ENCODE data around the gene LACTBL1.
"Not testable (repeated sequence)": the region's sequence is repeated elsewhere in the genome, so short reads cannot be mapped to it uniquely, and the experiment has no call there.

Gene LACTBL1

DNA sequence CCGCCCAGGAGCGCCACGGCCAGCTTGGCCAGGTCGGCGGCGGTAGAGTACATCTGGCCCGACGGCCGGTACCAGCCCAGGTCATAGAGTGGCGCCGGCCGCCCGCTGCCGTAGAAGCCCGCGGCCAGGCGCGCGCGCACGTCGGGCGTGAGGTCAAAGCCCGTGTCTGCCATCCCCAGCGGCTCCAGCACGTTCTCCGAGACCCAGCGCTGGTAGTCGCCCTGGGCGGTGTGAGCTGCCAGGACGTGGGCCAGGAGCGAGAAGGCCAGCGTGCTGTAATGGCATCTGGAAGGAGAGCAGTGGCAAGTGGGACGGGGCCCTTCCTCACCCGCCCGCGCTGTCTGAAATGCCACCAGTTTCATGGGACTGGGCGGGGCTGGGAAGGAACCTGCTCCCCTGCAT lies 18.9 kb downstream of the LACTBL1 start:
- no peak overlapping the region for H3K4me3 ChIP-seq (ENCODE audit: low read depth, low read length)
- TF ChIP-seq, protein P1, sequence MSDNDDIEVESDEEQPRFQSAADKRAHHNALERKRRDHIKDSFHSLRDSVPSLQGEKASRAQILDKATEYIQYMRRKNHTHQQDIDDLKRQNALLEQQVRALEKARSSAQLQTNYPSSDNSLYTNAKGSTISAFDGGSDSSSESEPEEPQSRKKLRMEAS (IDR thresholded peaks at IDR 0.05; ENCODE audit: low read depth, low read length), result no peak
- TF ChIP-seq POLR2A (IDR thresholded peaks at IDR 0.05; ENCODE audit: extremely low read depth, insufficient read length) (no peak), MYC (IDR thresholded peaks at IDR 0.05; ENCODE audit: low read depth, low read length) (no peak)
- TF ChIP-seq, protein P2, sequence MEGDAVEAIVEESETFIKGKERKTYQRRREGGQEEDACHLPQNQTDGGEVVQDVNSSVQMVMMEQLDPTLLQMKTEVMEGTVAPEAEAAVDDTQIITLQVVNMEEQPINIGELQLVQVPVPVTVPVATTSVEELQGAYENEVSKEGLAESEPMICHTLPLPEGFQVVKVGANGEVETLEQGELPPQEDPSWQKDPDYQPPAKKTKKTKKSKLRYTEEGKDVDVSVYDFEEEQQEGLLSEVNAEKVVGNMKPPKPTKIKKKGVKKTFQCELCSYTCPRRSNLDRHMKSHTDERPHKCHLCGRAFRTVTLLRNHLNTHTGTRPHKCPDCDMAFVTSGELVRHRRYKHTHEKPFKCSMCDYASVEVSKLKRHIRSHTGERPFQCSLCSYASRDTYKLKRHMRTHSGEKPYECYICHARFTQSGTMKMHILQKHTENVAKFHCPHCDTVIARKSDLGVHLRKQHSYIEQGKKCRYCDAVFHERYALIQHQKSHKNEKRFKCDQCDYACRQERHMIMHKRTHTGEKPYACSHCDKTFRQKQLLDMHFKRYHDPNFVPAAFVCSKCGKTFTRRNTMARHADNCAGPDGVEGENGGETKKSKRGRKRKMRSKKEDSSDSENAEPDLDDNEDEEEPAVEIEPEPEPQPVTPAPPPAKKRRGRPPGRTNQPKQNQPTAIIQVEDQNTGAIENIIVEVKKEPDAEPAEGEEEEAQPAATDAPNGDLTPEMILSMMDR (IDR thresholded peaks at IDR 0.05; ENCODE audit: low read depth, low read length), result no peak
- no peak for DNase-seq (ENCODE audit: low read depth)

DNA sequence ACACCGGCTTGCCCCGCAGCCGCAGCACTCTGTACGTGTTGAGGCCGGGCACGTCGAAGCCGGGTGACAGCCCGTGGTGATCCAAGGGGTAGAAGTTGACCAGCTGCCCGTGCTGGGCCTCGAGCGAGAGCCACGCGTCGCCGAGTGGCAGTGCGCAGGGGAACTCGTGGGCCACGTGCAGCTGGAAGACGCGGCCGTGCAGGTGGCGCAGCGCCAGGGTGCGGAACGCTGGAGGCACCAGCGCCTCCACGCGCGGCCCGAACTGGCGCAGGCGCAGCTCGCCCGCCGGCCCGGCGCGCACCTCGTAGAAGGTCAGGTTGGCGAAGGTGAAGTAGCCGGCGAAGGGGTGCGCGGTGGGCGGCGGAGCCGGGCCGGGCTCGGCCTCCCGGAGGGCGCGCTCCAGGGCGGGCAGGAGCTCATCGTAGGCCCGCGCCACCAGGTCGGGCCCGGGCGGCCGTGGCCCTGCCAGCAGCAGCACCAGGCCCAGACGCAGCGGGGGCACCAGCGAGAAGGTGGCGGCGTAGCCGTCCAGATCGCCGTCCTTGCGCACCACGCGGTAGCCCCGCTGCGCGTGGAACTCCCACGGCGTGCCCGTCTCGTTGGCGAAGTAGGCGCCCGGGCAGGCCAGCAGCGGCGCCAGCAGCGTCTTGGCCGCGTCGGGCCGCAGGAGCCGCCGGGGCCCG lies 19.5 kb downstream of the LACTBL1 start:
- TF ChIP-seq, protein P2 (IDR thresholded peaks at IDR 0.05; ENCODE audit: low read depth, low read length), result no peak
- no peak for TF ChIP-seq POLR2A (IDR thresholded peaks at IDR 0.05; ENCODE audit: extremely low read depth, insufficient read length)
- TF ChIP-seq, protein P1 (IDR thresholded peaks at IDR 0.05; ENCODE audit: low read depth, low read length), result no peak
- TF ChIP-seq MYC (IDR thresholded peaks at IDR 0.05; ENCODE audit: low read depth, low read length), result no peak
- DNase-seq (ENCODE audit: low read depth), result no peak
- no peak overlapping the region for H3K4me3 ChIP-seq (ENCODE audit: low read depth, low read length)

DNA sequence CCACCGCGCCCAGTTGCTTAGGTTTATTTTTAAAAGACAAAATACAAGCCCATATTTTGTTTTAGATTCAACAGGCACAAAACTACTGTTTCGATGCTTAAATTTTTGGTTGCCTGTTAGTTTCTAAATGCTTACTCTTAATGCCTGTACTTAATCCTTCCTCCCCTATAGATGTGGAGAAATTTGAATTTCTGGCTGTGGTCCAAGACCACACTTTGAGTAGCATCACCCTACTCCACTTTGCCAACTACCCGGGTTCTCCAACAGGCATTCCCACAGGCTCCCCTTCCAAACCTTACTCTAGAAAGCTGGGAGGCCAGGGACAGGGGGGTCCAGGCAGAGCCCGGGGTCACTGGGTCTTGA lies 20.0 kb downstream of the LACTBL1 start:
- TF ChIP-seq, protein P1 (IDR thresholded peaks at IDR 0.05; ENCODE audit: low read depth, low read length), result no peak
- no peak for TF ChIP-seq POLR2A (IDR thresholded peaks at IDR 0.05; ENCODE audit: extremely low read depth, insufficient read length)
- TF ChIP-seq MYC (IDR thresholded peaks at IDR 0.05; ENCODE audit: low read depth, low read length), result no peak
- TF ChIP-seq, protein P2 (IDR thresholded peaks at IDR 0.05; ENCODE audit: low read depth, low read length), result no peak
- DNase-seq (ENCODE audit: low read depth), result no peak
- H3K4me3 ChIP-seq (ENCODE audit: low read depth, low read length), result no peak overlapping the region

DNA sequence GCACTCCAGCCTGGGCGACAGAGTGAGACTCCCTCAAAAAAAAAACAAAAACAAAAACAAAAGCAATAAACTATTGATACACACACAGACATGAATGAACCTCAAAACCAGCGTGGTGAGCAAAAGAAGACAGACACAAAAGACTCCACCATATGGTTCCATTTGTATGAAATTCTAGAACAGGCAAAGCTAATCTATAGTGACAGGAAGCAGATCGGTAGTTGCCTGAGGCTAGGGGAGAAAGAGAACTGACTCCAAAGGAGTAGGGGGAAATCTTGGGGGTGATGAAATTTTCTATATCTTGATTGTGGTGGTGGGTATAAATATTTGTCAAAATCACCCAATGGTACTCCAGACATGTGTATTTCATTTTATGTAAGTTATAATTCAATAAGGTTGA lies 20.9 kb downstream of the LACTBL1 start:
- H3K4me3 ChIP-seq (ENCODE audit: low read depth, low read length), result no peak overlapping the region
- no peak for DNase-seq (ENCODE audit: low read depth)
- TF ChIP-seq, protein P2 (IDR thresholded peaks at IDR 0.05; ENCODE audit: low read depth, low read length), result no peak
- TF ChIP-seq MYC (IDR thresholded peaks at IDR 0.05; ENCODE audit: low read depth, low read length), result no peak
- no peak for TF ChIP-seq POLR2A (IDR thresholded peaks at IDR 0.05; ENCODE audit: extremely low read depth, insufficient read length)
- TF ChIP-seq, protein P1 (IDR thresholded peaks at IDR 0.05; ENCODE audit: low read depth, low read length), result no peak

DNA sequence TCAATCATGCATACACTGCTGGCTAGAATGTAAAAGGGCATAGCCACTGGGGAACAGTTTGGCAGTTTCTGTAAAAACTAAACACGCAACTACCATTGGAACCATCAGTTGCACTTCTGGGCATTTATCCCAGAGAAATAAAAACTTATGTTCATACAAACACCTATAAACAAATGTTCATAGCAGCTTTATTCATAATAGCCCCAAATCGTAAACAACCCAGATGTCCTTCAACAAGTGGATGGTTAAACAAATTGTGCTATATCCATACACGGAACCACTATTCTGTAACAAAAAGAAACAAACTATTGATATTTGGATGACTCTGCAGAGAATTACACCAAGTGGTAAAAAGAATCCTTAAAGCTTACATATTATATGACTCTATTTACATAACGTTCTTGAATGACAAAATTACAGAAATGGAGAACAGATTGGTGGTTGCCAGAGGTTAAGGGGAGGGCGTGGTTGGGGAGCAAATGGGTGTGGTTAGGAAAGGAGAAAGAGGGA lies 22.8 kb downstream of the LACTBL1 start:
- TF ChIP-seq, protein P1 (IDR thresholded peaks at IDR 0.05; ENCODE audit: low read depth, low read length), result no peak
- no peak for TF ChIP-seq MYC (IDR thresholded peaks at IDR 0.05; ENCODE audit: low read depth, low read length)
- TF ChIP-seq, protein P2 (IDR thresholded peaks at IDR 0.05; ENCODE audit: low read depth, low read length), result no peak
- TF ChIP-seq POLR2A (IDR thresholded peaks at IDR 0.05; ENCODE audit: extremely low read depth, insufficient read length), result no peak
- no peak for DNase-seq (ENCODE audit: low read depth)
- H3K4me3 ChIP-seq (ENCODE audit: low read depth, low read length), result no peak overlapping the region

DNA sequence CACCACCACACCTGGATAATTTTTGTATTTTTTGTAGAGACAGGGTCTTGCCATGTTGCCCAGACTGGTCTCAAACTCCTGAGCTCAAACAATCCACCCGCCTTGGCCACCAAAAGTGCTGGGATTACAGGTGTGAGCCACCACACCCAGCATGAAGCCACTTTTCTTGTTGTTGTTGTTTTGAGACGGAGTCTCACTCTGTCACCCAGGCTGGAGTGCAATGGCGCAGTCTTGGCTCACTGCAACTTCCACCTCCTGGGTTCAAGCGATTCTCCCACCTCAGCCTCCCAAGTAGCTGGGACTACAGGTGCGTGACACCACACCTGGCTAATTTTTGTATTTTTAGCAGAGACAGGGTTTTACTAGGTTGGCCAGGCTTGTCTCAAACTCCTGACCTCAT lies 27.5 kb downstream of the LACTBL1 start:
- DNase-seq (ENCODE audit: low read depth), result not testable (repeated sequence)

More for the DNA sequence above, 27.5 kb downstream of the LACTBL1 start:
- H3K4me3 ChIP-seq (ENCODE audit: low read depth, low read length), result not testable (repeated sequence)
